ENCODE data around the gene FAM228B. TPM values are rescaled to one million over a fixed set of nuclear protein-coding genes. Genes with fewer than 3 reads are reported as not detected.

The FAM228B gene
- total RNA-seq, 1 experiment from 2014 or later, result 7.9 TPM

DNA sequence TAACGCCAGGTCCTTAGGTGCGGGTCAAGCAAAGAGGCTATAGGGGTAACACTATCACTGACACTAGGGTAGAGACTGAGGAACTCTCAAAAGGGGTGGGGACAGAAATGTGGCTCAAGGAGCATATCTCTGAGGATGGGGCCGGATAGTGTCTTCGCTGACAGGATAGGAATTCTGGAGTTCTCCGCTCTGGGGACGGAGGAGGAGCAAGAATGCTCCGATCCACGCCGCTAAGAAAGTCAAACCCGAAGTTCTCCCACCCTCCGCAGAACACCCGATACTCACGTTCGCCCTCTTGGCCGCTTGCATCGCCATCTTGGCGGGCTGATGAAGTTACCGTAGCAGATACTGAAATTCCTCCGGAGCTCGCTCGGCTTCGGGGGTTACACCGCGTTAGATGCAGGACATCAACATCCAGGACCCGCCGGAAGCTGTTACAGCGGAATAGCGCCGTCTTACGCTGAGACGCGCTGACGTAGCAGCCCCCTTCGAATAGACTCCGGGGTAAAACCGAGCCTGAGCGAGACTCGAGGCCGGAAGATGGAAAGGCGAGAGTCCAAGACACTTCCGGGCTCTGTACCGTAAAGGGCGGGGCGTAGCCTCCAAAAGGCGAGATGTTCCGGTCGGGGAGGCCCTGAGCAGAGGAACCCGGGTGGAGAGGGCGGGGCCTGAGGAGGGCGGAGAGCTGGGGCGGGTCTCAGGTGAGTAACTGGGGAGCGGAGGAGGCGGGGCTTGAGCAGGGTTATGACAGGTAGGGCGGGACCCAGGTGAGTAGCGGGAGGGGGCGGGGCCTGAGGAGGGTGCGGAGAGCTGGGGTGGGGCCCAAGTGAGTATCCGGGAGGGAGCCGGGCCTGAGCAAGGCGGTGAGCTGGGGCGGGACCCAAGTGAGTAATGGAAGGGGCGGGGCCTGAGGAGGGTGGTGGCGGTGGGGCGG is 47.1 kb upstream of the FAM228B start, which contains the start of gene SF3B6:
TSS of gene SF3B6 (minus strand) at position 412 of the 934 bp plus-strand sequence. CDS start at position 315, 97 bp downstream.
- H3K9me3 ChIP-seq, result no peaks in the 10 kb centered on the region
- CTCF ChIA-PET, result interaction anchor here (0.5 to 2.2 kb wide), 14 partner anchors 8 to 717 kb away, joined by 3 to 30 read pairs (median 4); partner anchors contain the start of genes ATAD2B, CENPO, FAM228B and FKBP1B
- Mint-ChIP-seq H3K4me3 (ENCODE audit: unreplicated experiment) (peak within 1 kb of the TSS; percentile 99), H3K27me3 (ENCODE audit: insufficient read depth, unreplicated experiment) (no peaks in the 10 kb centered on the region), H3K4me1 (ENCODE audit: low read depth, unreplicated experiment) (peaks cover 22% of the 10 kb centered on the region), H3K27ac (ENCODE audit: unreplicated experiment) (peak within 1 kb of the TSS; percentile 96), H3K36me3 (ENCODE audit: insufficient read depth, unreplicated experiment) (peaks cover 63% of the 10 kb centered on the region), H3K9me3 (ENCODE audit: unreplicated experiment) (no peaks in the 10 kb centered on the region)
- POLR2A ChIA-PET, result interaction anchor here (0.6 to 2.3 kb wide), 10 partner anchors 9 to 907 kb away, joined by 3 to 47 read pairs (median 6); partner anchors contain the start of genes ATAD2B, FAM228B, PFN4 and TP53I3
- TF ChIP-seq CTCF (IDR thresholded peaks at IDR 0.05; ENCODE audit: insufficient read depth in 1 of 2, low read depth in 1 of 2, low read length in 1 of 2, severe bottlenecking in 1 of 2, unreplicated experiment in 1 of 2), result no peak
- TSS peak; percentile 57 for BruUV-seq (replicated peaks)
- intact Hi-C loops (cut with micrococcal nuclease; ENCODE audit: unreplicated experiment), result loop anchor here (1.0 to 2.0 kb wide), 7 partner anchors 8 to 149 kb away; partner anchors contain the start of genes ATAD2B, FAM228B, PFN4 and TP53I3
- H3K27me3 ChIP-seq (replicated peaks; ENCODE audit: control insufficient read depth, insufficient read depth, low read length), result no peaks in the 10 kb centered on the region
- peak within 1 kb of the TSS; percentile 72 for H3K4me3 ChIP-seq (ENCODE audit: low read depth, low read length)
- DNase-seq, result peak; percentile 100
- H3K4me1 ChIP-seq, result peaks cover 17% of the 10 kb centered on the region
- peaks cover 2% of the 10 kb centered on the region for H3K36me3 ChIP-seq (ENCODE audit: control insufficient read depth, insufficient read depth, low read length)

GRCh38 chr2:24076849-24077534 is 46.3 kb upstream of the FAM228B start:
- POLR2A ChIA-PET, result interaction anchor here (0.6 to 2.3 kb wide), 10 partner anchors 8 to 906 kb away, joined by 3 to 47 read pairs (median 6); partner anchors contain the start of genes ATAD2B, FAM228B, PFN4 and TP53I3
- CTCF ChIA-PET, result interaction anchor here (0.5 to 2.2 kb wide), 13 partner anchors 8 to 716 kb away, joined by 3 to 30 read pairs (median 5); partner anchors contain the start of genes ATAD2B, CENPO, FAM228B and FKBP1B
- no peak for TF ChIP-seq CTCF (IDR thresholded peaks at IDR 0.05; ENCODE audit: insufficient read depth in 1 of 2, low read depth in 1 of 2, low read length in 1 of 2, severe bottlenecking in 1 of 2, unreplicated experiment in 1 of 2)
- H3K36me3 Mint-ChIP-seq (ENCODE audit: insufficient read depth, unreplicated experiment), result peaks cover 71% of the 10 kb centered on the region
- H3K4me1 Mint-ChIP-seq (ENCODE audit: low read depth, unreplicated experiment), result peaks cover 23% of the 10 kb centered on the region
- intact Hi-C loops (cut with micrococcal nuclease; ENCODE audit: unreplicated experiment), result loop anchor here (1.0 to 2.0 kb wide), 7 partner anchors 7 to 150 kb away; partner anchors contain the start of genes ATAD2B, FAM228B, PFN4 and TP53I3
- DNase-seq, result no peak
- H3K27ac Mint-ChIP-seq (ENCODE audit: unreplicated experiment), result peak overlapping the region; percentile 96
- no peaks in the 10 kb centered on the region for H3K27me3 ChIP-seq (replicated peaks; ENCODE audit: control insufficient read depth, insufficient read depth, low read length)
- no peaks in the 10 kb centered on the region for H3K9me3 Mint-ChIP-seq (ENCODE audit: unreplicated experiment)
- peak overlapping the region; percentile 99 for H3K4me3 Mint-ChIP-seq (ENCODE audit: unreplicated experiment)
- H3K4me3 ChIP-seq (ENCODE audit: low read depth, low read length), result peak overlapping the region; percentile 72
- H3K27me3 Mint-ChIP-seq (ENCODE audit: insufficient read depth, unreplicated experiment), result no peaks in the 10 kb centered on the region
- no peaks in the 10 kb centered on the region for H3K9me3 ChIP-seq
- peaks cover 2% of the 10 kb centered on the region for H3K36me3 ChIP-seq (ENCODE audit: control insufficient read depth, insufficient read depth, low read length)
- peaks cover 17% of the 10 kb centered on the region for H3K4me1 ChIP-seq
- no TSS peak for BruUV-seq (replicated peaks)

All from Caco-2 (cell line).